ENCODE measurements around the gene ATP6V0A1.
"Not testable (repeated sequence)": the region's sequence is repeated elsewhere in the genome, so short reads cannot be mapped to it uniquely, and the experiment has no call there.

The ATP6V0A1 gene

DNA sequence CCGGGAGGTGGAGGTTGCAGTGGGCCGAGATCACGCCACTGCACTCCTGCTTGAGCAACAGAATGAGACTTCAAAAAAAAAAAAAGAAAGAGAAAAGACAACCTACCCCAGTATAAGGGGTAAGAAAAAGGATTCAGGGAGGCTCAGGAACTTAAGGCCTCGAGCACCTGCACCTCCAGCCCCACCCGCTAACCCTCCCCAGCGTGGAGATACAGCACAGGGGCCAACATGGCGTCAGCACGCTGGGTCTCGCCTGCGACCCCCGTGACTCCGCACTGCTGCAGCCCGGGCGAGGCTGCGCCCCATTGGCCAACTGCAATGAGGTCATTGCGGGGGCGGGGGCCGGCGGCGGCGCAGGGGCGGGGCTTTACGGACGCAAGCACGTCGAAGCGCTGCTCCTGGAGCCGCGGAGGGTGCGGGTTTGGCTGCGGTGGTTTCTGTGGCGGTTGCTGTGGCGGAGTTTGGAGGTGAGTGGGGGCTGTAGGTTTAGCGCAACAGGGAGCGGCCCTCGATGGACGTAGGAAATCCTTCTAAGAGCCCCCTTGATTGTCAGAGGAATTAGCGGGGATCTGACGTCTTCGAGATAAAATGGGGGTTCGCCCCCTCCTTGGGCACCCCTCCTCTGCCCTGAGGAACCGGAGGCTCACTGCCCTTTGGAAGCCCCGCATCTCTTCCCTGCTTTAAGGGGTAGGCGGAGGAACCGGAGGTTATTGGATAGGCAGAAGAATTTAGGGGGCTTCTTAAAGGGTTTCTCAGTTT is at the start of gene ATP6V0A1:
Gene ATP6V0A1 (plus strand): TSS at position 382 of the 759 bp plus-strand sequence. CDS start 2,017 bp downstream, outside the sequence.
- peak; percentile 85 to 91 for DNase-seq (ENCODE audit: low read depth in 2 of 2)

GRCh38 chr17:42409523-42410318 is 49.0 kb upstream of the ATP6V0A1 start:
- no peak for DNase-seq (ENCODE audit: low read depth in 2 of 2)

DNA sequence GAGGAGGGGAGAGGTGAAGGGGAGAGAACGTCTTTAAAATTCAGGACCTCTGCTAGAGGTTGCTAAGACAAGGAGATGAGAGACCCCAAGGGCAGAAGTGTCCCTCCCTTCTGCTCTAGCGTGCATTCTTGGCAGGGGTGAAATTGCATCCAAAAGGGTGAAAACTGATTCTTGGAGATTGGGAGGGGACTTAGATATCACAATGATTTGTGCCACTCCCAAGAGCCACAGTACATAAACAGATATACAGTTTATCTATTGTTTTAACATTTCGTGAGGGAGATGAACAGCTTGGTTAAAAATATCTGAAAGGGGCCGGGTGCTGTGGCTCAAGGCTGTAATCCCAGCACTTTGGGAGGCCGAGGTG is 48.4 kb upstream of the ATP6V0A1 start:
- no peak for DNase-seq (ENCODE audit: low read depth in 2 of 2)

- DNase-seq (ENCODE audit: low read depth in 2 of 2), result no peak
Observed at GRCh38 chr17:42411361-42411760, 47.3 kb upstream of the ATP6V0A1 start.

DNA sequence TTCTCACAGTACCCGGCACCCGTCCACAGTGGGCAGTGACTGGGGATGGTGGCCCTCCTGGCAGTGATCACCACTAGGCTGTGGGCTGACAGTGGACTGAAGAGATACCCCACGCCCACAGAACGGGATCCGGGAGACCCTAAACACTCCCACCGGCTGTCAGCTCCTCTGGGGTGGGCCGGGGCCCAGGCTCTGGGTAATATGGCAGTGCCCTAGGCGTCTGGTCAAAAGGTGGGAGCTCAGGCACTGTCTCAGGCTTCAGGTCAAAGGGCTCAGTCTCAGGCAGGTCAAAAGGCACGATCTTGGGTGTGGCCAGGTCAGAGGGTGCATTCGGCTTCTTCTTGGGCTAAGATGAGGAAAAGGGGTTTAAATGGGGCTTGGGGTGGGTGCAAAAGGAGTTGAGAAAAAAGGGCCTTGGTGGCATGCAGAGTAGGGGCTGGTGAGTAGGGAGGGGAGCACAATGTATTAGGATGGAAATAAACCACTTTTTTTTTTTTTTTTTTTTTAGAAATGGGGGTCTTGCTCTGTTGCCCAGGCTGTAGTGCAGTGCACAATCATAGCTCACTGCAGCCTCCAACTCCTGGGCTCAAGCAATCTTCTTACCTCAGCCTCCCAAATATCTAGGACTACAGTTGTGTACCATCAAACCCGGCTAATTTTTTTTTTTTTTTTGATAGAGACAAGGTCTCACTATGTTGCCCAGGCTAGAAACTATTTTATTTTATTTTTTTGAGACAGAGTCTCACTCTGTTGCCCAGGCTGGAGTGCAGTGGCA is 46.6 kb upstream of the ATP6V0A1 start:
- no peak for DNase-seq (ENCODE audit: low read depth in 2 of 2)

- DNase-seq (ENCODE audit: low read depth in 2 of 2), result no peak
Observed at GRCh38 chr17:42413464-42414040, 45.1 kb upstream of the ATP6V0A1 start.

- DNase-seq (ENCODE audit: low read depth in 2 of 2), result peak in 1 of 2 donors; percentile 43
Observed at GRCh38 chr17:42414704-42415409, 43.8 kb upstream of the ATP6V0A1 start.

GRCh38 chr17:42417981-42418380 is 40.7 kb upstream of the ATP6V0A1 start:
- not testable (repeated sequence) for DNase-seq (ENCODE audit: low read depth in 2 of 2)

- DNase-seq (ENCODE audit: low read depth in 2 of 2), result no peak
Observed at GRCh38 chr17:42421136-42421506, 37.6 kb upstream of the ATP6V0A1 start.

DNA sequence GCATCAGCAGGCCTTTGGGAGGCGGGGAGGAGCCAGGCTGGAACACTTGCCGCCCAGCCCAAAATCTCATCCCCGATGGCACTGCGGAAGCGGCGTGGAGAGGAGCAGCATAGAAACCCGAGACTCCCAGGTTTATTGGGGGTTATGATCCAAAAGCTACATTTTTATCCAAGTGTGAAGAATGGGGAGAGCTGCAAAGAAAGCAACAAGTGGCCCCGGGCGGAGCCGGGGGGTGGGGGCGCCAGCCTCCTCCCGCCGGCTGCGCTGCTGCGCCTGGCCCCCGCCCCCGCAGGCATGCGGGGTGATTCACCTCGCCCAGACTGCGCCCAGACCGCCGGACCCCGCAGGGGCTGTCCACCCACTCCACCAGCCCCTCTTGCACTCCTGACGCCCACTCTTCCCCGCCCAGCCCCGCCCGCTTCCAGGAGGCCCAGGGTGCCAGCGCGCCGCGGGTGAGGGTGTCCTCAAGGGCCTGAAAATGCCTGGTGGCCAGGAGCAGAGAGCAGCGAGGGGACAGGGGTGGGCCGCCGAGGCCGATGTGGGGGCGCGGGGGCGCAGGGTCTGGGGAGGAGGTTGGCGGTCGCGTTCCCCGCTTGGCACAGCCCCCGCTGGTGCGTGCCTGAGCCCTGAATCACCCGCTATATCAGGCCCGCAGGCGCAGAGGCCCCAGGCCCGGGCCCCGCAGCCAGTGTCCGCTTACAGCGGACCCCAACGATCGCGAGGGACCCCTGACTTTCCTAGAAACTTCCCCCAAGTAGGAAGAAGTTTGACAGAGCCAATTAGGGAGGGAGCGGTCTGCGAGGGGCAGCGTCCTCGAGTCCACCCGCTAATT is 37.0 kb upstream of the ATP6V0A1 start:
- peak in 1 of 2 donors; percentile 8 for DNase-seq (ENCODE audit: low read depth in 2 of 2)

- DNase-seq (ENCODE audit: low read depth in 2 of 2), result peak in 1 of 2 donors; percentile 15
Observed at GRCh38 chr17:42422412-42422957, 36.2 kb upstream of the ATP6V0A1 start.

DNA sequence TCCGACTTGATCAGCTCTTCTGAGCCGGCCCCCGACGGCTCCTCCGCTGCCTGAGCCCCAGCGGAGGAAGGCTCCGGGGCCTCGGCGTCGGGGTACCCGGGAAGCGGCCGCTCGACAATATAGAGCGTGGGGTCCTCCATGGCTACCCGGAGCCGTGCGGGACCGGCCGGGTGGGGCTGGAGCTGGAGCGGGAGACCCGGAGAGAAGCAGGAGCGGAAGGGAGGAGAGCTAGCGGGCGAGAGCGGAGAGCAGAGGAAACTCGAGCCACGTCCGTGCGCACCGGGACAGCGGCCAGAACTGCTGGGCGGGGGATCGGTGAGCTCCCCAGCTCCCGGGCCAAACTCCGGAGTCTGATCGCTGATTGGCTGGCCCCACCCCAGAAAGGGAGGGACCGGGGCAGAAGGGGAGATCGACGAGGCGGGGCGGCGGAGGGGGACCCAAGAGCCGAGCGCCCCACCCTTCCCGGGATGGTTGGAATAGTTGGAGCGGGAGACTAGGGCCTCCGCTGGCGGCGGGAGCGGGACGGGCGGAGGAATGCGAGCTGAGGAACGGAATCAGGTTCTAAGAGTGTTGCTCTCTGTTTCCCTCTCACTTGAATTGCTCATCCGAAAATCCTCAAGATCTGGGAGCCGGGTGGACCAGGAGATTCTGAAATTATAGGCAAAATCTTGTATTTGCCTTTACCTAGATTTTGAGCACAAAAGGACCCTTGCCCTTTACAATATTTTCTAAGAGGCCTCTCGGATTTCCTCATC is 35.5 kb upstream of the ATP6V0A1 start, which contains the start of gene CAVIN1:
Gene CAVIN1 (minus strand): TSS at position 299 of the 755 bp plus-strand sequence. CDS start 159 bp downstream, at position 140.
- peak in 1 of 2 donors; percentile 16 for DNase-seq (ENCODE audit: low read depth in 2 of 2)

GRCh38 chr17:42423766-42424165 is 34.9 kb upstream of the ATP6V0A1 start:
- DNase-seq (ENCODE audit: low read depth in 2 of 2), result no peak

GRCh38 chr17:42424991-42425610 is 33.6 kb upstream of the ATP6V0A1 start:
- DNase-seq (ENCODE audit: low read depth in 2 of 2), result no peak

GRCh38 chr17:42428141-42428944 is 30.3 kb upstream of the ATP6V0A1 start:
- DNase-seq (ENCODE audit: low read depth in 2 of 2), result peak in 1 of 2 donors; percentile 7

DNA sequence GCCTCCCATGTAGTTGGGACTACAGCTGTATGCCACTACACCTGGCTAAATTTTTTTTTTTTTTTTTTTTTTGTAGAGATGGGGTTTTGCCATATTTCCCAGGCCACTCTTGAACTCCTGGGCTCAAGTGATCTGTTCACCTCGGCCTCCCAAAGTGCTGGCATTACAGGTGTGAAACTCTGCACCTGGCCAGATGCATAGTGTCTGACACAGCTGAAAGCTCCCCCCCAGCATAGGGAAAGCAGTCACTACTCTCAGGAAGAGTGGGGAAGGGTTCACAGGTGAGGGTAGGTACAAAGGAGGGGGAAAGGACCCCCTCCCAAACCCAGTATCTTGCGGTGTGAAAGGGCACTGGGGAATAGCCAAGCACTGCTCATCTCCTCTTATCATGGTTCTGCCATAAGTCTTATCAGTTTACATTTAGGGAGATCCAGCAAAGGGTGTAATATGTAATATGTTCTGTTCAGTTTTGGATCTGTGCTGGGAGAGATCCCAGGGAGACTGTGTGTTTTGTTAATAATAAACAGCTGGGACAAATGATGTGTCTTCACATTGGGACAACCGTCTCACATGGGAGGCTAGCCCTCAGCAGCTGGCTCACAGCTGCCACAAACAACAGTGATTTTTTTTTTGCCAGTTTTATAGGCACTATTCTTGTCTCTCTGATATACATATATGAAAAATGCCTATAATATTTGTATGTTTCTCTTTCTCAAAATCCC is 28.8 kb upstream of the ATP6V0A1 start:
- DNase-seq (ENCODE audit: low read depth in 2 of 2), result no peak

DNA sequence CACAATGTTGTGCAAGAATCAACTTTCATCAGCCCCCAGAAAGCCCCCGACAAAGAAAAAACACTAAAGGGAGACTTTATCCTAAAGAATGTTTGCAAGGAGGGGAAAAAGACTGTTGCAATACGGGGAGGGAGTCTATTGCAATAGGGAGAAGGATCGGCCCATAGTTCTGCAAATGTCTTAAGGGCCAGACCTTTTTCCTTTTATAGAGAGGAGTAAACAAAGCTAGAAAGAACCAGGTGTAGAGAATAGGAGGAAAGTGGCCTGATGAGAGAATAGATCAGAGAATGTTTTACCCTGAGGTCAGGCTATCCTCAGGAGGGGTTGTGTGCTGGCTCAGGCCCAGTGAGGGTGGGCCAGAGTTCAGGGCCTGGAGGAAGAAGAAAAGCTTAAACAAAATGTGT is 26.9 kb upstream of the ATP6V0A1 start:
- DNase-seq (ENCODE audit: low read depth in 2 of 2), result no peak

Data from stimulated activated CD8-positive, alpha-beta memory T cell treated with anti-CD3 and anti-CD28 coated beads, Interleukin-15, amount 100 ng/mL, for 48 hours (primary cell).